B cell (primary cell): Measurements from ENCODE around the gene ADGRE1.

Experiments used
- EZH2 ChIP-seq: IDR thresholded peaks from 2 replicates; pipeline ENCODE4 v1.6.1; 2012; ENCODE audit warnings: borderline replicate concordance, low read depth, mild to moderate bottlenecking, moderate library complexity, low read length; ENCODE audit not compliant: insufficient read depth, poor library complexity, severe bottlenecking
- TF ChIP-seq, protein P1 (sequence below): fragments of 200-600 bp; IDR thresholded peaks from one replicate; pipeline ENCODE4 v1.8.0; 2022; ENCODE audit warnings: antibody characterized with exemption, mild to moderate bottlenecking

DNA sequence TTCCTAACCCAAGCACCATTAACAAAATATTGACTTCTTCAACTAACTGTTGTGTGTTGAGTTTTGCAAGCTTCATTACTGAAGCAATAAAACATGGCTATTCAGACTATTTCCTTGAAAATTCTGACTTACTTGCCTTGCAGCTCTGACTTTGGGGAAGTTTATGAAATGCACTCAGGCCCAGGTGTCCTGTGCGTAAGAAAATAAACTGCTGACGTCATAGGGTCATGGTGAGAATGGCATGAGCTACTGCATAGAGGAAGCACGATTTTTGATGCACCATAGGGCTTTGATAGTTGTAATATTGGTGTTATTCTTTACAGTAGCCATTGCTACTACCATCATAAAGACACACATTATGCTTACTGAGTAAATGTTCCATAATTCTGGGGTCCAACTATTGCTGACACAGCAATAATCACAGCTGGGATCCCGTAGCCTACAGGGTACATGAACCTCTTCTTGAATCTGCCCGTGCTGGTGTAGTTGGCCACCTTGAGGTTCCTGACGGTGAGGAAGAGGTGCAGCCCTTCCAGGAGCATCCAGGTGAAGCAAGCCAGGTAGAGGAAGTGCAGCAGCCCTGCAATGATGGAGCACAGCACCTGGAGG, 76.0 kb downstream of the ADGRE1 start:
- TF ChIP-seq, protein P1, sequence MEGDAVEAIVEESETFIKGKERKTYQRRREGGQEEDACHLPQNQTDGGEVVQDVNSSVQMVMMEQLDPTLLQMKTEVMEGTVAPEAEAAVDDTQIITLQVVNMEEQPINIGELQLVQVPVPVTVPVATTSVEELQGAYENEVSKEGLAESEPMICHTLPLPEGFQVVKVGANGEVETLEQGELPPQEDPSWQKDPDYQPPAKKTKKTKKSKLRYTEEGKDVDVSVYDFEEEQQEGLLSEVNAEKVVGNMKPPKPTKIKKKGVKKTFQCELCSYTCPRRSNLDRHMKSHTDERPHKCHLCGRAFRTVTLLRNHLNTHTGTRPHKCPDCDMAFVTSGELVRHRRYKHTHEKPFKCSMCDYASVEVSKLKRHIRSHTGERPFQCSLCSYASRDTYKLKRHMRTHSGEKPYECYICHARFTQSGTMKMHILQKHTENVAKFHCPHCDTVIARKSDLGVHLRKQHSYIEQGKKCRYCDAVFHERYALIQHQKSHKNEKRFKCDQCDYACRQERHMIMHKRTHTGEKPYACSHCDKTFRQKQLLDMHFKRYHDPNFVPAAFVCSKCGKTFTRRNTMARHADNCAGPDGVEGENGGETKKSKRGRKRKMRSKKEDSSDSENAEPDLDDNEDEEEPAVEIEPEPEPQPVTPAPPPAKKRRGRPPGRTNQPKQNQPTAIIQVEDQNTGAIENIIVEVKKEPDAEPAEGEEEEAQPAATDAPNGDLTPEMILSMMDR, result no peak
- TF ChIP-seq EZH2, result no peak
